Neural progenitor cell (in vitro differentiated cells): ENCODE measurements around the gene EFNA5. TPM values are rescaled to one million over a fixed set of nuclear protein-coding genes. Genes with fewer than 3 reads are reported as not detected.

ENCODE experiments used
- DNase-seq: peaks from one replicate; pipeline ENCODE4 v3.0.0-alpha.2; 2016; ENCODE audit warnings: low spot score
- H2AFZ ChIP-seq: fragments of 200-600 bp; sonication (generic); replicated peaks from 2 replicates; pipeline ENCODE4 v1.6.1; 2016; ENCODE audit warnings: antibody characterized with exemption
- H3F3A ChIP-seq: fragments of 200-600 bp; sonication (generic); 2 replicates; pipeline ENCODE4 v1.6.1; 2016; ENCODE audit warnings: antibody characterized with exemption, low read depth
- H3K27ac ChIP-seq: fragments of 200-600 bp; sonication (generic); 2 replicates; pipeline ENCODE4 v1.5.1; 2016; ENCODE audit warnings: mild to moderate bottlenecking
- H3K27me3 ChIP-seq: fragments of 200-600 bp; sonication (generic); 2 replicates; pipeline ENCODE4 v1.6.1; 2016; ENCODE audit warnings: mild to moderate bottlenecking, moderate library complexity
- H3K36me3 ChIP-seq: fragments of 200-600 bp; sonication (generic); 2 replicates; pipeline ENCODE4 v1.5.1; 2016
- H3K4me1 ChIP-seq: fragments of 200-600 bp; sonication (generic); 2 replicates; pipeline ENCODE4 v1.6.1; 2016; ENCODE audit warnings: mixed run types
- H3K4me2 ChIP-seq: fragments of 200-600 bp; sonication (generic); 2 replicates; pipeline ENCODE4 v1.6.1; 2016
- H3K4me3 ChIP-seq: fragments of 200-600 bp; sonication (generic); 2 replicates; pipeline ENCODE4 v1.5.1; 2016
- H3K79me2 ChIP-seq: fragments of 200-600 bp; sonication (generic); 2 replicates; pipeline ENCODE4 v1.6.1; 2016; ENCODE audit warnings: low read depth
- H3K9ac ChIP-seq: fragments of 200-600 bp; sonication (generic); 2 replicates; pipeline ENCODE4 v1.6.1; 2016
- H3K9me3 ChIP-seq: fragments of 200-600 bp; sonication (generic); 2 replicates; pipeline ENCODE4 v1.5.1; 2016; ENCODE audit warnings: low read depth
- H4K20me1 ChIP-seq: fragments of 200-600 bp; sonication (generic); 2 replicates; pipeline ENCODE4 v1.6.1; 2016; ENCODE audit warnings: low read depth
- H3K27ac Mint-ChIP-seq: 3 replicates; pipeline ENCODE4 v1.8.0; 2021; ENCODE audit warnings: mixed read lengths
- H3K27me3 Mint-ChIP-seq: 2 replicates; pipeline ENCODE4 v1.8.0; 2022; ENCODE audit warnings: low read depth, mild to moderate bottlenecking, inconsistent platforms, moderate library complexity, mixed read lengths; ENCODE audit not compliant: insufficient read depth
- H3K36me3 Mint-ChIP-seq: 3 replicates; pipeline ENCODE4 v1.8.0; 2021; ENCODE audit warnings: mixed read lengths
- H3K4me1 Mint-ChIP-seq: 3 replicates; pipeline ENCODE4 v1.8.0; 2021; ENCODE audit warnings: mixed read lengths
- H3K4me3 Mint-ChIP-seq: 3 replicates; pipeline ENCODE4 v1.8.0; 2021; ENCODE audit warnings: mild to moderate bottlenecking, moderate library complexity, mixed read lengths
- H3K9me3 Mint-ChIP-seq: 3 replicates; pipeline ENCODE4 v1.8.0; 2020; ENCODE audit warnings: mixed read lengths
- CTCF ChIP-seq: fragments of 200-600 bp; sonication (generic); IDR thresholded peaks from 2 replicates; pipeline ENCODE4 v1.5.1; 2017; ENCODE audit warnings: antibody characterized with exemption, mild to moderate bottlenecking
- EZH2 ChIP-seq: fragments of 200-600 bp; sonication (generic); IDR thresholded peaks from 2 replicates; pipeline ENCODE4 v1.6.1; 2017; ENCODE audit warnings: antibody characterized with exemption, mild to moderate bottlenecking, moderate library complexity
- EZH2phosphoT487 ChIP-seq: fragments of 200-600 bp; sonication (generic); IDR thresholded peaks from 2 replicates; pipeline ENCODE4 v1.6.1; 2017; ENCODE audit warnings: antibody characterized with exemption
- total RNA-seq: library from RNA; depleted of rRNA; stranded (reverse); fragments of >200 nt; gene quantifications from 2 replicates; pipeline ENCODE4 v1.2.3, GENCODE V29; 2015; ENCODE audit warnings: low replicate concordance

EFNA5 gene
- total RNA-seq, 1 donor from 2014 or later, result 105 TPM

- Mint-ChIP-seq H3K36me3 (peaks cover 7% of the 10 kb centered on the region), H3K27me3 (peaks cover 3% of the 10 kb centered on the region), H3K9me3 (peaks cover 5% of the 10 kb centered on the region)
Measured at GRCh38 chr5:107560377-107560776, 110.4 kb downstream of the EFNA5 start.

GRCh38 chr5:107558823-107559375 is 111.8 kb downstream of the EFNA5 start:
- H3K27me3 ChIP-seq, result no peaks in the 10 kb centered on the region
- peaks cover 100% of the 10 kb centered on the region for H3K79me2 ChIP-seq
- no peak for TF ChIP-seq EZH2
- no peak for TF ChIP-seq EZH2phosphoT487
- no peak for TF ChIP-seq CTCF
- no peaks in the 10 kb centered on the region for H3K9me3 ChIP-seq
- no peak overlapping the region for H3K4me3 Mint-ChIP-seq
- peak overlapping the region; percentile 90 for H3K27ac Mint-ChIP-seq
- peaks cover 50% of the 10 kb centered on the region for H3K4me1 ChIP-seq
- peaks cover 35% of the 10 kb centered on the region for H3F3A ChIP-seq
- H2AFZ ChIP-seq, result no peak overlapping the region
- no peak overlapping the region for H3K4me3 ChIP-seq
- H3K36me3 ChIP-seq, result no peaks in the 10 kb centered on the region
- H4K20me1 ChIP-seq, result peaks cover 100% of the 10 kb centered on the region
- peaks cover 7% of the 10 kb centered on the region for H3K36me3 Mint-ChIP-seq
- peaks cover 5% of the 10 kb centered on the region for H3K9me3 Mint-ChIP-seq
- H3K9ac ChIP-seq, result no peak overlapping the region
- H3K4me2 ChIP-seq, result peak overlapping the region; percentile 54
- H3K27ac ChIP-seq, result peak overlapping the region; percentile 41
- H3K27me3 Mint-ChIP-seq, result peaks cover 3% of the 10 kb centered on the region
- peak; percentile 32 for DNase-seq
- H3K4me1 Mint-ChIP-seq, result peaks cover 63% of the 10 kb centered on the region

More at GRCh38 chr5:107560377-107560776, 110.4 kb downstream of the EFNA5 start:
- Histone ChIP-seq H3F3A (peaks cover 33% of the 10 kb centered on the region), H4K20me1 (peaks cover 100% of the 10 kb centered on the region), H3K4me1 (peaks cover 64% of the 10 kb centered on the region), H3K36me3 (no peaks in the 10 kb centered on the region), H2AFZ (no peak overlapping the region), H3K27ac (no peak overlapping the region), H3K9ac (no peak overlapping the region), H3K4me3 (no peak overlapping the region), H3K79me2 (peaks cover 100% of the 10 kb centered on the region), H3K4me2 (no peak overlapping the region), H3K9me3 (no peaks in the 10 kb centered on the region), H3K27me3 (no peaks in the 10 kb centered on the region)
- no peak overlapping the region for H3K27ac Mint-ChIP-seq
- no peak for TF ChIP-seq EZH2
- no peak for TF ChIP-seq CTCF
- no peak for TF ChIP-seq EZH2phosphoT487
- DNase-seq, result no peak
- H3K4me1 Mint-ChIP-seq, result peaks cover 63% of the 10 kb centered on the region
- H3K4me3 Mint-ChIP-seq, result no peak overlapping the region

- Mint-ChIP-seq H3K27me3 (peaks cover 1% of the 10 kb centered on the region), H3K4me1 (peaks cover 71% of the 10 kb centered on the region), H3K4me3 (no peak overlapping the region), H3K36me3 (peaks cover 2% of the 10 kb centered on the region), H3K27ac (no peak overlapping the region), H3K9me3 (peaks cover 4% of the 10 kb centered on the region)
- H3K9me3 ChIP-seq, result no peaks in the 10 kb centered on the region
- peaks cover 100% of the 10 kb centered on the region for H4K20me1 ChIP-seq
- no peak overlapping the region for H3K4me2 ChIP-seq
- H3K27ac ChIP-seq, result no peak overlapping the region
- H2AFZ ChIP-seq, result no peak overlapping the region
- peaks cover 47% of the 10 kb centered on the region for H3K4me1 ChIP-seq
- no peaks in the 10 kb centered on the region for H3K27me3 ChIP-seq
- TF ChIP-seq EZH2phosphoT487 (no peak), CTCF (no peak), EZH2 (no peak)
- no peak overlapping the region for H3K9ac ChIP-seq
- peaks cover 4% of the 10 kb centered on the region for H3K36me3 ChIP-seq
- no peak overlapping the region for H3K4me3 ChIP-seq
- H3F3A ChIP-seq, result peaks cover 34% of the 10 kb centered on the region
- DNase-seq, result no peak
- peaks cover 100% of the 10 kb centered on the region for H3K79me2 ChIP-seq
Measured at GRCh38 chr5:107557051-107557658, 113.6 kb downstream of the EFNA5 start.
